Measurements from ENCODE around the gene NRIP1.

The NRIP1 gene, protein sequence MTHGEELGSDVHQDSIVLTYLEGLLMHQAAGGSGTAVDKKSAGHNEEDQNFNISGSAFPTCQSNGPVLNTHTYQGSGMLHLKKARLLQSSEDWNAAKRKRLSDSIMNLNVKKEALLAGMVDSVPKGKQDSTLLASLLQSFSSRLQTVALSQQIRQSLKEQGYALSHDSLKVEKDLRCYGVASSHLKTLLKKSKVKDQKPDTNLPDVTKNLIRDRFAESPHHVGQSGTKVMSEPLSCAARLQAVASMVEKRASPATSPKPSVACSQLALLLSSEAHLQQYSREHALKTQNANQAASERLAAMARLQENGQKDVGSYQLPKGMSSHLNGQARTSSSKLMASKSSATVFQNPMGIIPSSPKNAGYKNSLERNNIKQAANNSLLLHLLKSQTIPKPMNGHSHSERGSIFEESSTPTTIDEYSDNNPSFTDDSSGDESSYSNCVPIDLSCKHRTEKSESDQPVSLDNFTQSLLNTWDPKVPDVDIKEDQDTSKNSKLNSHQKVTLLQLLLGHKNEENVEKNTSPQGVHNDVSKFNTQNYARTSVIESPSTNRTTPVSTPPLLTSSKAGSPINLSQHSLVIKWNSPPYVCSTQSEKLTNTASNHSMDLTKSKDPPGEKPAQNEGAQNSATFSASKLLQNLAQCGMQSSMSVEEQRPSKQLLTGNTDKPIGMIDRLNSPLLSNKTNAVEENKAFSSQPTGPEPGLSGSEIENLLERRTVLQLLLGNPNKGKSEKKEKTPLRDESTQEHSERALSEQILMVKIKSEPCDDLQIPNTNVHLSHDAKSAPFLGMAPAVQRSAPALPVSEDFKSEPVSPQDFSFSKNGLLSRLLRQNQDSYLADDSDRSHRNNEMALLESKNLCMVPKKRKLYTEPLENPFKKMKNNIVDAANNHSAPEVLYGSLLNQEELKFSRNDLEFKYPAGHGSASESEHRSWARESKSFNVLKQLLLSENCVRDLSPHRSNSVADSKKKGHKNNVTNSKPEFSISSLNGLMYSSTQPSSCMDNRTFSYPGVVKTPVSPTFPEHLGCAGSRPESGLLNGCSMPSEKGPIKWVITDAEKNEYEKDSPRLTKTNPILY (N-terminal part only)

GRCh38 chr21:15064576-15065391 lies at the start of gene NRIP1:
Gene NRIP1, minus strand, starts transcription at chr21:15065000. Its CDS starts 96,808 bp downstream, at chr21:14968192.
- peak; percentile 94 for DNase-seq

DNA sequence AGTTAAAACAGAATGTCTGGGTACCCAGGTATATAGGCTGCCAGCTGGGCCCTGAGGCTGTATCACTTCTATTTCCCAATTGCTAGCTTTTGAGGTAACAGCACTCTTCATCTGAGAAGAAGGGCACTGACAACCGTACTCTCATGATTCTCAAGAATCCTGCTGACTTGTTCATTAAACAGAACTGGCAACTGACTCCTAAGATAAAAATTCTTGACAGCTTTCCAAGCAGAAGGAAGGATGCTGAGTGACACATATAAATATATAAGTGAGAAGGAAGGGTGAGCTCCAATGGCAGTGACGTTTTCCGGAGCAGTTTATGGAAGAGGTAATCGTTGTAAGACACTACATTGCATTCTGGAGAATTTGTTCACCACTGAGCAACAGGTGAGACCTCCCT lies 48.1 kb upstream of the NRIP1 start:
- no peak for DNase-seq

- DNase-seq, result no peak
Measured at GRCh38 chr21:15108801-15109200, 44.0 kb upstream of the NRIP1 start.

GRCh38 chr21:15104470-15104869 lies 39.7 kb upstream of the NRIP1 start:
- no peak for DNase-seq

GRCh38 chr21:15098908-15099307 lies 34.1 kb upstream of the NRIP1 start:
- DNase-seq, result no peak

DNA sequence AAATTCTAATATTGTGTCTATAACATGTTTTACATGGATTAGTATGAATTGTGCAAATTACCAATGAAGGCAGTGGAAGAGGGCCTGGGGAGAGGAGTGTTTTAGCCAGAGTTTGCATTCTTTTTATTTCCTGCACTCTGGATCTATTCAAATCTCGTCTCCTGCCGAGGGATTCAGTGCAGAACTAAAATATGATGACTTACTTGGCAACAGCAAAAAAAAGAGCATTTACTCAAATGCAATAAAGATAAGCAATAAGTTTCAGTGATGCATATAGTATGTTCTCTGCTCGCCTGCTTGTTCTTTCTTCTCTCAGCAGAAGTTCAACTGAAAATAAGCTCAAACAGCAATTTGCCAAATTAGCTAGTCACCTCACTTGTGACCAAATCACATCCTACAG lies 33.4 kb upstream of the NRIP1 start:
- no peak for DNase-seq

DNA sequence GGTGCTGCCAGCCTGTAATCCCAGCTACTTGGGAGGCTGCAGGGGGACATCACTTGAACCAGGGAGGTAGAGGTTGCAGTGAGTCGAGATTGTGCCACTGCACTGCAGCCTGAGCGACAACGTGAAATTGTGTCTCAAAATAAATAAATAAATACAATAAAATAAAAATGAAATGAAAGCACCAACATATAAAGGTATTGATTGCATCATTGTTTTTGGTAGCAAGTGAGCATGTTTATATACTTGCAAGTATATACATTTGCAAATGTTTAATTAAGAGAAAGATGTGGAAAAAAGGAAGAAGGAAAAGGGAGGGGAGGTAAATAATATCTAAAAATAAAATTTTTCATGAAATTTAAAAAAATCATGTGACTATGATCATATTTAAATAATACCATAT lies 32.8 kb upstream of the NRIP1 start:
- DNase-seq, result no peak

GRCh38 chr21:15096146-15096545 lies 31.3 kb upstream of the NRIP1 start:
- no peak for DNase-seq

DNA sequence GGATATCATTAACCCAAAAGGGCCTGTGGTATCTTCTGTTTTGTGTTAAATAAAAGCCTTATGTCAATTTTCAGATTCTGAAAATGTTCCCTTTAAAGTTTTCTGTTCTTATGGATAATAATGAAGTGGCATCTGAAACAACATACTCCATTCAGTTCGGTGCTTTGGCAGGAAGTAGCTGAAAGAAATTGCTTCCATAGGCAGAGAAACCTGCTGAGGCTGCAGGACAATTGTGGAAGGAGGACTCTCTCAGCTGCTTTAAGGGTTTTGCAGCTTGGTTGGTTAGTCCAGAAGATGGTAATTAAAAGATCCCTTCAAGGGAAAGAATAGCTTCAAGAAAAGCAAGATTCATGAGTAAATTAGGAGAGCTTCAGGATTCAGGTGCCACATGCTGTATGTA lies 30.5 kb upstream of the NRIP1 start:
- no peak for DNase-seq

- no peak for DNase-seq
Measured at GRCh38 chr21:15094706-15095105, 29.9 kb upstream of the NRIP1 start.

DNA sequence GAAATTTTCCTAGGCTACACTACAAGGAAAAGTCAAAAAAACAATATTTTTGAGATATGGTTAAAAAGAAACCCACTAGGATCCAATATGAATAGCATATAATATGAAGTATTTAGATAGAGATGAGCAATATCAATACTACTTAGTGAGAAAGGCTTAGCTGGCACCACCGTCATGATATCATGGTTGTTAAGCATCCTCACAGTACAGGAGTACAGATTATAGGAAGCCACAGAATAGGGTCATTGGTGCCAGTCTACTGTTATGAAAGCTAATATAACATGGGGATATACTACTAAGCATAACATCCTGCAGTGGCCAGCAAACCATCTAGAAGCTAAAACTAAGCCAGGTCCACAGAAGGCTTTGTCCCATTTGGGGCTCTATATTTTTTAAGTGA lies 28.4 kb upstream of the NRIP1 start:
- no peak for DNase-seq

DNA sequence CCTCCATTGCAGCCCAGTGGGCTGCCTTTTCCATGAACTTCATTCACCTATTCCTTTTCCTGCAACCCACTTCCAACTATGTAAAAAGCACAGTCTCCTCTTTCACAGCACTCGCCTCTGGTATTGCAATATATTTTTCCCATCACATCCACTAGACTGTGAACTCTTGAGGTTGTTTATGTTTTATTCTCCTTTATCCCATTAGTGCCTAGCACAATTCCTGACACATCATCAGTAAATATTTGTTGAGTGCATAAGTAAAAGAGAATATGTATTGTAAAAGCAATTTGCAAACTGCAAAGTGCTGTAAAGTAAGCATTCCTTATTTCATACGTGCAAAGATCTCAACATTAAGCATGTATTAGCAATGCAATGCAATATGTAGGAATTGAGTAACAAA lies 27.9 kb upstream of the NRIP1 start:
- DNase-seq, result no peak

DNA sequence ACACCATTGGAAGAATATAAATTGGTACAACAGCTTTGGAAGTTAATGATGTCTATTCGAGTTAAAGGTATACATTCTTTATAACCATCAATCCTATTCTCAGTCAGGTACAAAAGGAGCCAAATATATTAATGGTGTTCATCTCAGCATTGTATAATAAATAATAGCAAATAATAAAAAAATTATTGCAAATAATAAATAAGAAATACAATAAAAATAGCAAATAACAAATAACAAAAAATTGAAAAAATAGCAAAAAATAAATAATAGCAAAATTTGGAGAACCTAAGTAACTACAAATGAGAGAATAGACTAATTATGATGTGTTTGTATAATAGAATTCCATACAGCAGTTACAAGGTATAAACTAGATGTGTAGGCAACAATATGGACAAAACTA lies 25.6 kb upstream of the NRIP1 start:
- DNase-seq, result no peak

DNA sequence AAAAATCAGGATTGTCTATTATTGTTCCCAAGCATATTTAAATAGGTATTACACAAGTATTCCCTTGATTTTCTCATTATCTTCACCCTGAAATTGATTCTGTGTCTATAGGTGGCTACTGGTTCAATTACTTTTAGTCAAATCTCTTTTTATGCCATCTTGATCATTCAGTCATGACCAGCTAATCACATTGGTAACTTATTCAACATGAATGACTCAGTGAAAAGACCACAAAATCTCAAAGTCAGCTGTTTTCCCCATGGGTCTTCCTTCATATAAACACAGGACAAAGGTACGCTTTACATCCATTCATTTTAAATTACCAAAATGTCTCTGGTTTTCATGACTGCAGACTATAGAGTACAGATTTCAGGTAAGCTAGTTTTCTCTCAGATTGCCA lies 23.7 kb upstream of the NRIP1 start:
- no peak for DNase-seq

- no peak for DNase-seq
Measured at GRCh38 chr21:15084668-15085067, 19.9 kb upstream of the NRIP1 start.

- no peak for DNase-seq
Measured at GRCh38 chr21:15080526-15080925, 15.7 kb upstream of the NRIP1 start.

DNA sequence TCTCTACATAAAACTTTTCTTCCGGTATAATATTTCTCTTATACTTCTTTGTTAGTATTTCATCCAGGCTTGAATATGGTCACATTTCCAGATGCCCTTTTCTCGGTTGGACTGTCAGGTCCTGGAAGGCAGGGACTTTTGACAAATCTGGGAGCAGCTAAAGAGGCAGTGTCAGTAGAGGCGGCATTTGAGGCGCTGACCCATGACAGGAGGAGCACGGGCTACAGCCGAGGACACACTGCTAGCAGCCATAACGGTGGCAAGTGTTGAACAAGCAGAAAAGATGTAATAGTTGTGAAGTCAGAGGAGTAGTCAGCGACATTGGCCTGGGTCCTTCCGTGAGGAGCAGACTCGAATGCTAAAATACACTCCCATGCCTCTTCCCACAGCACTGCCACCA lies 14.5 kb upstream of the NRIP1 start:
- DNase-seq, result peak; percentile 34

DNA sequence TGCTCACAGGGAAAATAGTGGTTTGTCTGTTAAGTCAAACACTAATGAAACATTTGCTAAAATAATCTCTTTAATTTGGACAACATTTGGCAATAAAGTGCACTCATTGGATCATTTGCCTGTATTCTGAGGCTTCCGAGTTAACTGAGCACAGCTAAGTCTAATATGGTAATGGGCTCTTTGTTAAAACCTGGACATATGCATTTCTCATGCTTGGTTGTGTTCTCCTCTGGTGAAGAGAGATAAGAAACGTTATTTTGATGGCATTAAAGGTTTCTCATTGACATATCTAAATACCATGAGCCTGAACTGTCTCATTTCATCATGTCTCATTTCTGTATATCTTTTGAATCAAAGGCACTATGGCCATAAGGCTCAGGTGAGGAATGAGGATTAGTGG lies 13.4 kb upstream of the NRIP1 start:
- DNase-seq, result no peak

DNA sequence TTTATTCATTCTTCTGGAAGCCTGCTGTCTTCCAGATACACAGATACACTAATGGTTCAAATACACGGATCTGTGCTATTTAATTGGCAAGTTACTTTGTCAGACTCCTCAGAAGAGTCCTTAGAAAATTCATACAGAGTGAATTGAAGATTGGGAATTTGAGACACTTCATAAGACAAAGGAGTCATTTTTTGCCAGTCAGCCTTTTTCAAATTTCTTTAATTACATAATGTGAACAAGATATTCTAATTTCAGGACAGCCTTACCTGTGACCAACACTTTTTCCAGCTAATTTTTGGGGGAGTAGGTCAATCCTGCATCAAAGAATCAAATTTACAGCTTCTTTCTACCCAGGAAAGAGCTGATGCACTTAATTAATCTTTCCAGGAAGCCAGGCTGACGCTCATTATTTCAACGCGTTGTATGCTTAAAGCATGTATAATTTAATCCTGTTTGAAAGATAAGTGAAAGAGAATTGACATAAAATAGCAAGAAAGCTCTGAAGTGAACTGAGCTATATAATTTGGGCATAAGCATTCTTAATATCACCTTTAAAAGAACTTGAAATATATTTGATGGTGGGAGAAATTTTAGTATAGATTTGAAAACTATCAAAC lies 12.8 kb upstream of the NRIP1 start:
- no peak for DNase-seq

GRCh38 chr21:15076730-15077129 lies 11.9 kb upstream of the NRIP1 start:
- no peak for DNase-seq

DNA sequence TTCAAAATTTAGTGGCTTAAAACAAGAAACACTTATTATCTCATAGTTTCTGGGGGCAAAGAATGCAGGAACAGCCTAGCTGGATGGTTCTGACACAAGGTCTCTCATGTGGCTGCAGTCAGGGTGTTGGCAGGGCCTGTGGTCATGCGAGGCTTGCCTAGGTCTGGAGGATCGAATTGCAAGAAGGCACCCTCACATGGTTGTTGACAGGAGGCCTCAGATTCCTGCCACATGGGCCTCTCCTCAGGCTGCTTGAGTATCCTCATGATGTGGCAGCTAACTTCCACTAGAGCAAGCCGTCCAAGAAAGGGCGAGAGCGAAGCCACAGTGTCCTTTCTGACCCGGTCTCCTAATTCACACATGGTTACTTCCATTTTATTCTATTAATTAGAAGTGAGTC lies 6.2 kb upstream of the NRIP1 start:
- no peak for DNase-seq

DNA sequence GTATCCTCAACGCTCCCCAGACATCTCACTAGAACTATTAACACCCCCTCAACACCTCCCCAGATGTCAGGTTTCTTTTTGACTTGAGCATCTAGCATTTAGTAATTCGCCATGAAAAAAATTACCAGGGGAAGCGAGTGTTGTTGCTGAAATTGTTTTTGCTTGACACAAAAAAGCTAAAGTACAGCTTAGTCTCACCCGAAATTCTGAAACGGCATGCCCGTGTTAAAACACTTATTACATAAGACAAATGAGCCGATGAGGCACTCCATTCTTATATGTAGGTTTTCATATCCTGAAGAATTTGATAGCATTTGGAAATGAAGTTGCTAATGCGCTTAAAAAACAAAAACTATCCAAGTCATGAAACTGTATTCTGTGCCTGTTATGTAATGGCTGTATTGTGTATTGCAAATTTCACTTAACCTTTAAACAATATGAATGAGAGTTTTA lies 1.3 kb upstream of the NRIP1 start:
- DNase-seq, result no peak

All from retina (tissue), 1 donor.